RPMI7951 (cell line): ENCODE results near the gene TOGARAM2. TPM values are rescaled to one million over a fixed set of nuclear protein-coding genes. Genes with fewer than 3 reads are reported as not detected.

Source experiments
- DNase-seq: peaks from one replicate; pipeline ENCODE4 v3.0.0-alpha.2; 2012; ENCODE audit warnings: low read depth
- total RNA-seq: library from RNA; depleted of rRNA; stranded (reverse); fragments of >200 nt; shearing (Covaris generic); gene quantifications from 2 replicates; pipeline ENCODE4 v1.2.3, GENCODE V29; 2014

Gene TOGARAM2
- total RNA-seq, 1 experiment from 2014 or later: not detected

DNA sequence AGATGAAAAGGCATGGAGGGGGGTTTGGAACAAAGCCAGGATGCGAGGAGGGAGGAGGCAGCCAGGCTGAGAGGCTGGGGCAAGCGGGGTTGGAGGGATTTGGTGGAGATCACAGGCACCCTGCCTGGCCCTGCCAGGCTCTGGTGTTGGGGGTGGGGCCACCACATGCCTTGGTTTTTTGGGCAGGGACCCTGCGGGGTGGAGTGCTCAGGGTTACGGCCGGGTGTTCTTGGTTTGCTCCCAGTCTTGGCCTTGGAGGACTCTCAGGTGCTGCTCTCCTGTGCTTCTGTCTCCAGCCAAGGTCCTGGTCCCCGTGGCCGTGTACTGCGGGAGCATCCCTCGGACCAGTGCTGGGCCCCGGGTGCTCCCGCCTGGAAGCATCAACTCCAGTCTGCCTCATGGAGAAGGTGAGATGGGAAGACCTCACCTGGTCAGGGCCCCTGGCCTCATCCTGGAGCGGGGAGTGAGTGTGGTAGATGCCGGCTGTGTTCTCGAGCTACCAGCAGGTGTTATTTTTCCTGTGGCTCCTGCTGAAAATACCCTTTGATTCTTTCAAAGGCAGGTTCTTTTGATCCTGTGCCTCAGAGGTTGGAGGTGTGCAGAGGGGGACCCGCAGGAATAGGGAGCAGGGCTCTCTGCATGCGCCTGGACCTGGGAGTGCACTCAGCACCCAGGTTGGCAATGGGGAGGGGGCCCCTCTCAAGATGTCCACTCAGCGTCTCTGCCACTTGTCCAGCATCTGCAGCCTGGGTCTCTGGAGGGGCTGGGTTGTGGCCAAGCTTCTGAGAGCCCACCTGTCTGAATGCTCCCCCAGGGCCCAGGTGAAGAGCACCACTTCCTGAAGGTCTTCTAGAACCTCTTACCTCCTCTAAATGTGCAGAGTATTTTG is 17.0 kb downstream of the TOGARAM2 start:
- DNase-seq: no peak

DNA sequence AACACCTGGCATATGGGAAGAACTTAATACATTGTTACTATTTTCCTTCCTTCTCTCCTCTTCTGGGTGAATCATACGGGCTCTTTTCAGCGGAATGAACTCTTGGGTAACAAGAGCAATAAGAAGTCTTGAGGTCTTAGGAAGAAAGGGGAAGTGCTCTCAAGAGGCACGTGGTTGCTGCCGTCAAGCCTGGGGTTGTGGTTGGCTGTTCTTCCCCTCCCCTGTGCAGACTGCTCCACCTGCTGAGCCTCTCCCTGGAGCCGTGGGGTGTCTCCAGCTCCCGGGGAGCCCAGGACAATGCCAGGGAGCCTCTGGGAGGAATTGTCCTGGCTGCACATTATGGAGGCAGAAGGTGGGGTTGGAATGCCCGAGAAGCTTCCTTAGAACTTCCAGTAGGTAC is 19.4 kb downstream of the TOGARAM2 start:
- no peak for DNase-seq

DNA sequence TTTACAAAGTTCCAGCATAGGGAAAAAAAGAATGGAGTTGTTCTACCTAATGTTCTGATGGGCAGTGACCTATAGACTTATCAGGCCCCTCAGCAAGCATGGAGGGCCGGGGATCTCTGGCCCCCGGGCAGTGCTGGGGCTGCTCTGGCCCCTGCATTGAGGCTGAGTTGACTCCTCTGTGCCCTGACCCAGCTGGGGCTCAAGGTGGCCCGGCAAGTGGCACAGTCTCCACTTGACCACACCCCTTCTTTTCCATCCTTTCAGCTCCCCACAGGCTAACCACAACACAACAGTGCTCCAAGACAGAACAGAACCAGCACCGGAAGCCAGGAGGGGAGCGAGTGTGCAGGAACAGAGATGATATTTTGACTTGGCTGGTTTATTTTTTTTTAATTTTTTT is 19.9 kb downstream of the TOGARAM2 start:
- no peak for DNase-seq

DNA sequence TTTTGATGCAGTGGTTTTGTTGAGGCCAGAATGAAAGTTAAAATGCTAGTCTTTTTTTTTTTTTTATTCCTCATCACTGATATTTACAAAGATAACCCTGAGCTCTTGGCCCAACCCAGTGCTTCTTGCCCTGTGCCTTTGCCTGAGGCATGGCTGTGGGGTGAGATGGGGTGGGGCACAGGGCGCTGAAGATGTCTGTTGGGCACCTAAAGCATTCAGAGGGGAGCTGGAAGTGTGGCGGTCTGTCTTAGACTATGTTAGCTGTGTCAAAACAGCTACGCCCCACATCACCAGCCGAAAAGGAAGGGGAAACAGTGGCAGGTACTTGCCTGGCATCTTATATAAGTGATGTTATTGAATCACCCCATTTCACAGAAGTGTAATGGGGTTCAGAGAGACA is 20.7 kb downstream of the TOGARAM2 start:
- DNase-seq: no peak

- DNase-seq: no peak
These were observed 23.7 kb downstream of the TOGARAM2 start for GRCh38 chr2:29004755-29005154.

GRCh38 chr2:29005331-29005730 is 24.2 kb downstream of the TOGARAM2 start:
- no peak for DNase-seq

DNA sequence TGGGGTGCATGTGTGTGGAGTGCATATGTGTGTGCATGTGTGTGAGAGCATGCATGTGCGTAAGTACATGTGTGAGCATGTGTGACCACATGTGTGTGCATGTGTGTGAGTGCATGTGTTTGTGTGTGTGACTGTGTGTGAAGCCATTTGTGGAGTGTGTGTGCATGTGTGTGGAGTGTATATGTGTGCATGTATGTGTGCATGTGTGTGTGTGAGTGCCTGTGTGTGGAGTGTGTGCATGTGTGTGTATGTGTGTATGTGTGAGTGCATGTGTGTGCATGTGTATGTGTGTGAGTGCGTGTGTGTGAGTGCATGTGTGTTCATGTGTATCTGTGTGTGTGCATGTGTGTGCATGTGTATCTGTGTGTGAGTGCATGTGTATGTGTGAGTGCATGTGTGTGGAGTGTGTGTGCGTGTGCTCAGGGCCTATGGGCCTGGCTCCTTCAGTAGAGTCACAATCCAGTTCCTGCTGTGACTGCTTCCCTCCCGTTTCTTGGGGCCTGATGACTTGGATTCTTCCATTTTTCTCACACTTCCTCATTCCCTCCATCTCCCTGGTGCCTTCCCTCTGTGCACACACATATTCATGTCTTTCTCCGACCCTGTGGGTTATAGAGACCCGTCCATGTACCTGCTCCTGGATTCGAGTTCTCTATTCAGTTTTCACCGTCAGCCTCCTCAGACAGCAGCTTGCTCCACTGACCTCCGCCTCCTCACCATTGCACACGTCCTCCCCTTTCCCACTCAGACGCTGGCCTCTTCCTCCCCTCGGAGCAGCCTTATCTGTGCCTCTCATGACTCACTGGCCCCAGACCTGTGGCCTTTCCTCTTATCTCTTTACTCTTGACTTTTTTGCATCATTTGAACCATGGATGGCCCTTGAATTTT is 25.2 kb downstream of the TOGARAM2 start:
- DNase-seq: no peak

DNA sequence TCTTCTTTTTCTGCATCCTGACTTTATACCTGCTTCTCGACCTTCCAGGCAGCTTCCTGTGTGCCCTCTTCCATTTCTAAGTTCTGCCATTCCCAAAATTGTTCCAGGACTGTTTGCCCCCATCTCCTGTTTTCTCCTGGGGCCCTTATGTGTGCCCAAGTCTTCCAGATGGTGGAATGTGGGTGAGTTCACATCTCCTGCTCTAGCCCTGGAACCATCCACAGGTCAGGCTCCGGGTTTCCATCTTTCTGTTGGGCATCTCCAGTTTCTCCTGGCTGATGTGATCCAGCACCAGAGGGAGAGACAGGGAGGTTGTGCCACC is 25.8 kb downstream of the TOGARAM2 start:
- no peak for DNase-seq

DNA sequence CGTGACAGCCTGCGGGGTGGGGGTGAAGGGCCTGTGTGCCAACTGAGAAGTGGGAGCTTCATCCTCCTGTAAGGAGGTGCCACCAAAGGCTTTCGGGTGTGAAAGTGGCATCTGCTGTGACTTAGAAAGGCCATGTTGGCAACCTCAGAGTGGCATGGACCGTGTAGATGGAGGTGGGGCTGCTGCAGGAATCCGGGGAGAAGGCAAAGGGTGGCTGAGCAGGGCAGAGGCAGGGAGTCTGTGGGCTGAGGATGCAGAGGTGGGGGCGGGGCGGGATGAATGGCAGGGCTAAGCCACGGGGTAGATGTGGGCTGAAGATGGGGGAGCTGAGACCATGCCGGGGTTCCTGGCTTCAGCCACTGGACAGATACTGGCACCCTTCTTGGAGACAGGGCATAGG is 28.2 kb downstream of the TOGARAM2 start:
- DNase-seq: no peak

DNA sequence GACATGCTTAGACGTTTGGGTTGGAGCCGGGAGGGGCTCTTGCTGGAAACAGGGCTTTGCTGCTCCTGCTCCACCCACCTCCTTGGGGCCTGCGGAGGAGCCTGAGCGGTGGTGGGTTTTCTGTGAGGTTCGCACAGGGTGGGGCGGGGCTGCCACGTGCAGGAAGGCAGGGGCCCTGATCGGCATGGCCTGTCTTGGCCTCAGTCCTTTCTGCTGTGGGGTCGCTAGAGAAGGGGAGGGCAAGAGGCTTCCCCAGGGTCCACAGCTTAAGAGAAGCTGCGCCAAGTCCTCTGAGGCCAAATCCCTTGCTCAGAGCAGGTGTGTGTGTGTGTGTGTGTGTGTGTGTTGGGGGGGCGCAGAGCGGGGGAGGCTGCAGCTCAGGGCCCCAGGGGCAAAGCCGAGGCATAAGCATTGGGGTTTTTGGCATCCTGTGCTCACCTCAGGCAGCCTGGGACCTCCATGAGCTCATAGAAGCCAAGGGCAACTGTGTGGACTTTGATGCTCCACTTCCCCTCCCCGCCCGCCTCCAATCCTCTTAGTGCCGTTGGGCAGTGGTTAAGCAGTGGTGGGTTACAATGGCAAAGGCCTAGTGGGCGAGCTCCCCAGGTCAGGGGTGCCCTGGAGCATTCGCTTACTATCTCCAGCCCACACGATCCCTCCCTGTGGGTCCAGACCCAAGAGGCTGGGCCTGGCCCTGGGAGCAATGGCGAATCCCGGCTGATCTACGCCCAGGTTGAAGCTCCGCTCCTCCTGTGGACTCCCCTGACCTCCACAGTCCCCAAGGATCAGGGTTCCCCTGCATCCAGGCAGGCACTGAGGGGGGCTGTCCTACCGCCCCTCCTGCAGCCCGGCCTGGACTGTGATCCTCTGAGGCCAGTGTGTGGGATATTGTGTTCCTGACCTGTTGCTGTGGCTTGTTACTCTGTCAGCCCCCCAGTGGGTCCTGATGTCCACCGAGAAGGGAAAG is 28.9 kb downstream of the TOGARAM2 start:
- no peak for DNase-seq

DNA sequence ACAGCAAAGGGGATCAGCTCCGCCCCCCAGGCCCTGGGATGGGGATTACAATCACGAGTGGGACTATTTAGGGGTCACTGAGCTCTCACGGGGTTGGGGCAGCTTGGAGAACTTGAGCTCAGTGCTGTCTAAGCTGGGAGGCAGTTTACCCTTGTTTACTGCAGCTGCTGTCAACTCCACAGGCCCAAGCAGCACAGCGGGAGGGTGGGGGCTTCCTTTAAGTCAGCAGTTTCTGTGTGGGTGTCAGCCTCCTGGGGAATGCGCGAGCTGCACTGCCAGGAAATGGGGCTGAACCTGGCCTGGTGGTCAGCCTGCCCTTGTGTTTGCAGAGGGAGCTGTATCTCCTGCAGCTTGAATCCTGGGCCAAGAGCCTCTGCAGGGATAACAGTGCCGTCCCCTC is 29.8 kb downstream of the TOGARAM2 start:
- no peak for DNase-seq

DNA sequence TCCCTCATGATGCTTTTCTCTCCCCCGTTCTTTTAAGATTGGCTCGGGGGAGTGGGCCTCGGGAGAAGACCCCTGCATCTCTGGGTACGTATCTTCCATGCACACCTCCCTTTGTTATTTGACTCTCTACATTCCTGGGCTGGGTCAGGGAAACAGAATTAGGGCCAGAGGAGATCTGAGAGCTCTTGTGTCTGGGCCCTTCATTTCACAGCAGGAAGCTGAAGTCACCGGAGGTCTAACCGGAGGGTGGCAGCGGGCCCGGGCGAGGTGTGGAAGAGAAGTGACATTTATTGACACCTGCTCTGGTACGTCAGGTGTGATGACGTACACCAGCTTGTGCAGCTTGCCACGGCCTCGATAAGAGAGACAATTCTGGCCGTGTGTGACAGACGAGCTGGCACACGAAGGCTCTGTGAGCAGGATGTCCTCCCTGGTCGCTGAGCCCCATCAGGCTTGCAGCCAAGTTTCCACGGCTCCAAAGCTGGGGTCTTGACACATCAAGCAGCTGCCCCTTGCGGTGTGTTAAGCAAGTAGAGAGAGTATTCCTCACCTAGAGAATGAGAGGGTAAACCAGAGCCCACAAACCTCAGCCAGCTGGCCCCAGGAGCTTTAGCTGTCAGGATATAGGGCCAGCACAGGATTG is 30.4 kb downstream of the TOGARAM2 start:
- no peak for DNase-seq

DNA sequence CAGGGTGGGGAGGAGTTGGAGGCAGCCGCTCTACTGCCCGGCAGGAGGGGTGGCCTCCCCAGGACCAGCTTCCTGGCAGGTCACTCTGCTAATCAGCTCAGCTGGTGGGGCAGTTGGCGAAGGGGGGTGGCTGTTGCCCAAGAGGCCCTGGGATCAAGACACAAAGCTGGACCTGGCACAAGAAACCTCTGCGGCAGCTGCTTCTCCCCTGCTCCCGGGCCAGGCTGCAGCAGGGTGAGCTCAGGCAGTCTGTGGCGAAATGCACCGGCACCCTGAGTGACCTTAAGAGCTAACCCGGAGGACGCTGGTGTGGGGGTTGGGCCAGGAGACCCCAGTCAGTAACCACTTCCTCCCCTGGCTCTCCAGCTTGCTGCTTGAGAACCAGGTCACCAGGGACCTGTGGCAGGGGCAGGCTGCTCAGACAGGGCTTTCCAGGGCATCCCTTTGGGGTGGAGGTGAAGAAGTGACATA is 31.1 kb downstream of the TOGARAM2 start:
- no peak for DNase-seq

DNA sequence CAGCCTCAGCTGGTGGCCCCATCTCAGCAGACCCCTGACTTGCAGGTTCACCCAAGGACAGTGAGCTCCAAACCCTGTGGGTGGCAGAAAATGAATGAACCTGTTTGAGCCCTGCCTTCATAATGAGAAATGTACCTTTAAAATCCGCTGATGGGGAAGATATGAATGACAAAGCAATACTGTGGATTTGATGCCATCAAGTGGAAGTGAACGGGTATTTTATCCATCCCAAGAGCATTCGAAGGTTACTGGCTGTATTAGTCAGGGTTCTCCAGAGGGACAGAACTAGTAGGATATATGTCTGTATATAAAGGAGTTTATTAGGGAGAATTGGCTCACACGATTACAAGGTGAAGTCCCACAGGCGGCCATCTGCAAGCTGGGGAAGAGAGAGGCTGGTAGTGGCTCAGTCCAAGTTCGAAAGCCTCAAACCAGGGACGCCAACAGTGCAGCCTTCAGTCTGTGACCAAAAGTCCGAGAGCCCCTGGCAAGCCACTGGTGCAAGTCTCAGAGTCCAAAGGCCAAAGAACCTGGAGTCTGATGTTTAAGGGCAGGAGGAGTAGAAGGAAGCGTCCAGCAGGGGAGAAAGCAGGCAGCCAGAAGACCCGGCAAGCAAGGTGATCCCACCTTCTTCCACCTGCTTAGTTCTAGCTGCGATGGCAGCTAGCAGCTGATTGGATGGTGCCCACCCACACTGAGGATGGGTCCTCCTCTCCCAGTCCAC is 32.1 kb downstream of the TOGARAM2 start:
- no peak for DNase-seq

DNA sequence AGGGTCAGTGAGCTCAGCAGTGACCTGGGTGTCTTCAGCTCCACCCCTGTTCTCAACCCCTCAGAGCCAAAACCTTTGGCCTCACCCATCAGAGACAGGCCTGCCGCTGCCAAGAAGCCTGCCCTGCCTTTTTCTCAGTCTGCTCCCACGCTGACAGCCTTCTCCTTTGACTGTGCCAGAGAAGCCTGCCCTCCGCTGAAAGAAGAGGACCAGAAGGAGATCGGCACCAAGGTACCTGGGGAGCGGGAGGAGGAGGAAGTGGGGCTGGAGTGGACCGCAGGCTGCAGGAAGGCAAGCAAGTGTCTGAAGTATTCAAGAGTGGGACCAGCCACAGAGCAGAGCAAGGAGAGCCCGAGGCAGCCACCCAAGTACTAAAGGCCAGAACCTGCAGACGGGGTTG is 33.2 kb downstream of the TOGARAM2 start:
- DNase-seq: no peak

DNA sequence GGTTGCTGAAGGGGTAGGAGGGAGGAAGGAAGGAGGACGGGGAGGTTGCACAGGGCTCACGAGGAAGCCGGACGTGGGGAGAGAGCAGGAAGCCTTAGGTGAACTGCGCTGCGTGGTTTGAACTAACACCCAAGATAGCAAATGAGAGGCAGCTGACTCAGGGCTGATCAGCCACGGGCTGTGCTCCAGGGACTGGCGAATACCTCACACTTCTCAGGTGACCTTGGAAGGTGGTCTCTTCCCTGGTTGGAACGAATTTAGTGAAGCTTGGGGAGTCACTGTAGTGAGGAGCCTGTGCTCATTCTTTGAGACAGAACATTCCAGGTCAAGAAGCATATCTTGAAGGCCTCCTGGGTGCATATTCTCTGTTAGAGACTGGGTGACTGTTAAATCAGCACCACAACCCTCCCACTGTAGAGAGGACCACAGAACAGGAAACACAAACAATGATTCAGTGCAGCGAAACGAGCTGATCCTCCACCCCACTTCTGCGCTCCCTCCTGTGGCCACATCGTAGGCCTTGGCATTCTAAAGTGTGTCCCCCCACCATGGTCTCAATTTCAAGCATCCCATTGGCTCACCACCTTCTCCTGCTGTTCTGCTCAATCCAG is 33.8 kb downstream of the TOGARAM2 start:
- peak; percentile 20 for DNase-seq

GRCh38 chr2:29015701-29016470 is 34.8 kb downstream of the TOGARAM2 start:
- DNase-seq: no peak

GRCh38 chr2:29016504-29016903 is 35.4 kb downstream of the TOGARAM2 start:
- no peak for DNase-seq

GRCh38 chr2:29017716-29018435 is 36.8 kb downstream of the TOGARAM2 start:
- no peak for DNase-seq
